MM.1S (cell line): ENCODE results near the gene SHISA9.

Experiments used
- DNase-seq: peaks from one replicate; pipeline ENCODE4 v3.0.0-alpha.2; 2015
- H2AFZ ChIP-seq: fragments of 300-600 bp; sonication (generic); 2 replicates; pipeline ENCODE4 v1.6.0; 2016; ENCODE audit warnings: antibody characterized with exemption, low read length
- H3F3A ChIP-seq: fragments of 300-600 bp; sonication (generic); 2 replicates; pipeline ENCODE4 v1.6.1; 2016; ENCODE audit warnings: mild to moderate bottlenecking, antibody characterized with exemption, low read length, moderate library complexity, mixed read lengths; ENCODE audit not compliant: insufficient read depth
- H3K27ac ChIP-seq: fragments of 300-600 bp; sonication (generic); 2 replicates; pipeline ENCODE4 v1.5.1; 2016; ENCODE audit warnings: mild to moderate bottlenecking, low read length
- H3K27me3 ChIP-seq: fragments of 300-600 bp; sonication (generic); replicated peaks from 2 replicates; pipeline ENCODE4 v1.6.0; 2016; ENCODE audit warnings: low read length; ENCODE audit not compliant: insufficient read depth
- H3K36me3 ChIP-seq: fragments of 300-600 bp; sonication (generic); replicated peaks from 2 replicates; pipeline ENCODE4 v1.6.1; 2016; ENCODE audit warnings: mild to moderate bottlenecking, low read length, mixed read lengths; ENCODE audit not compliant: insufficient read depth
- H3K4me1 ChIP-seq: fragments of 300-600 bp; sonication (generic); 2 replicates; pipeline ENCODE4 v1.6.1; 2016; ENCODE audit warnings: low read length, mixed read lengths
- H3K4me2 ChIP-seq: fragments of 300-600 bp; sonication (generic); 2 replicates; pipeline ENCODE4 v1.6.0; 2016; ENCODE audit warnings: low read depth, low read length
- H3K4me3 ChIP-seq: fragments of 300-600 bp; sonication (generic); 2 replicates; pipeline ENCODE4 v1.5.1; 2016; ENCODE audit warnings: low read length, mixed read lengths
- H3K79me2 ChIP-seq: fragments of 300-600 bp; sonication (generic); 2 replicates; pipeline ENCODE4 v1.6.1; 2016; ENCODE audit warnings: mixed run types, low read length, mixed read lengths
- H3K9ac ChIP-seq: fragments of 300-600 bp; sonication (generic); 2 replicates; pipeline ENCODE4 v1.6.1; 2016; ENCODE audit warnings: low read length, mixed read lengths
- H3K9me2 ChIP-seq: fragments of 300-600 bp; sonication (generic); replicated peaks from 2 replicates; pipeline ENCODE4 v1.6.1; 2016; ENCODE audit warnings: mild to moderate bottlenecking, low read length, mixed read lengths; ENCODE audit not compliant: insufficient read depth
- H3K9me3 ChIP-seq: fragments of 300-600 bp; sonication (generic); replicated peaks from 2 replicates; pipeline ENCODE4 v1.6.1; 2016; ENCODE audit warnings: mild to moderate bottlenecking, low read length, mixed read lengths; ENCODE audit not compliant: insufficient read depth
- H4K20me1 ChIP-seq: fragments of 300-600 bp; sonication (generic); 2 replicates; pipeline ENCODE4 v1.6.1; 2016; ENCODE audit warnings: mild to moderate bottlenecking, low read length, moderate library complexity, mixed read lengths; ENCODE audit not compliant: insufficient read depth
- CTCF ChIP-seq: fragments of 300-600 bp; sonication (generic); IDR thresholded peaks from 2 replicates; pipeline ENCODE4 v1.5.1; 2016; ENCODE audit warnings: antibody characterized with exemption, low read length, mixed read lengths
- EZH2 ChIP-seq: fragments of 300-600 bp; sonication (generic); optimal IDR thresholded peaks from 2 replicates; pipeline ENCODE3; 2017; ENCODE audit warnings: low read depth, mild to moderate bottlenecking, antibody characterized with exemption, low read length, mixed read lengths
- EZH2phosphoT487 ChIP-seq: fragments of 300-600 bp; sonication (generic); IDR thresholded peaks from 2 replicates; pipeline ENCODE4 v1.6.1; 2018; ENCODE audit warnings: antibody characterized with exemption, low read length

SHISA9 gene

GRCh38 chr16:13176711-13177110 lies 275.3 kb downstream of the SHISA9 start:
- no peaks in the 10 kb centered on the region for H3K9me3 ChIP-seq
- no peaks in the 10 kb centered on the region for H3K4me1 ChIP-seq
- H3F3A ChIP-seq, result no peaks in the 10 kb centered on the region
- TF ChIP-seq EZH2 (no peak), EZH2phosphoT487 (no peak), CTCF (no peak)
- H2AFZ ChIP-seq, result no peak overlapping the region
- no peak overlapping the region for H3K4me2 ChIP-seq
- H3K9me2 ChIP-seq, result no peaks in the 10 kb centered on the region
- H3K9ac ChIP-seq, result no peak overlapping the region
- no peak overlapping the region for H3K4me3 ChIP-seq
- no peaks in the 10 kb centered on the region for H3K27me3 ChIP-seq
- no peaks in the 10 kb centered on the region for H3K79me2 ChIP-seq
- H3K36me3 ChIP-seq, result no peaks in the 10 kb centered on the region
- no peaks in the 10 kb centered on the region for H4K20me1 ChIP-seq
- H3K27ac ChIP-seq, result no peak overlapping the region
- no peak for DNase-seq

- no peak overlapping the region for H3K4me2 ChIP-seq
- no peak overlapping the region for H3K27ac ChIP-seq
- H3K9me2 ChIP-seq, result no peaks in the 10 kb centered on the region
- TF ChIP-seq EZH2phosphoT487, result no peak
- TF ChIP-seq EZH2, result no peak
- no peak for TF ChIP-seq CTCF
- no peak overlapping the region for H2AFZ ChIP-seq
- no peaks in the 10 kb centered on the region for H3K27me3 ChIP-seq
- H3K4me3 ChIP-seq, result no peak overlapping the region
- H3K9me3 ChIP-seq, result no peaks in the 10 kb centered on the region
- no peaks in the 10 kb centered on the region for H4K20me1 ChIP-seq
- H3K9ac ChIP-seq, result no peak overlapping the region
- no peak for DNase-seq
- no peaks in the 10 kb centered on the region for H3K36me3 ChIP-seq
- no peaks in the 10 kb centered on the region for H3F3A ChIP-seq
- H3K79me2 ChIP-seq, result no peaks in the 10 kb centered on the region
- no peaks in the 10 kb centered on the region for H3K4me1 ChIP-seq
Measured at GRCh38 chr16:13178318-13178717, 276.9 kb downstream of the SHISA9 start.

GRCh38 chr16:13181432-13181831 lies 280.0 kb downstream of the SHISA9 start:
- Histone ChIP-seq H3K27ac (no peak overlapping the region), H3K79me2 (no peaks in the 10 kb centered on the region), H3K4me1 (no peaks in the 10 kb centered on the region), H3K36me3 (no peaks in the 10 kb centered on the region), H3K27me3 (no peaks in the 10 kb centered on the region), H3F3A (no peaks in the 10 kb centered on the region), H3K9me3 (no peaks in the 10 kb centered on the region), H4K20me1 (no peaks in the 10 kb centered on the region), H3K9ac (no peak overlapping the region), H2AFZ (no peak overlapping the region), H3K9me2 (no peaks in the 10 kb centered on the region), H3K4me3 (no peak overlapping the region), H3K4me2 (no peak overlapping the region)
- DNase-seq, result no peak
- TF ChIP-seq CTCF, result no peak
- TF ChIP-seq EZH2phosphoT487, result no peak
- no peak for TF ChIP-seq EZH2
